GM12891 (cell line): ENCODE results near the gene ARL14EPL.

Experiments
- PAX5 ChIP-seq: IDR thresholded peaks from 2 replicates; pipeline ENCODE4 v1.6.1; 2011; ENCODE audit warnings: low read length, moderate library complexity, mild to moderate bottlenecking; ENCODE audit not compliant: insufficient read depth, severe bottlenecking
- POLR2A ChIP-seq: IDR thresholded peaks from 2 replicates; pipeline ENCODE4 v1.6.1; 2011; ENCODE audit warnings: low read depth, low read length, control low read depth
- POLR2AphosphoS5 ChIP-seq: IDR thresholded peaks from 2 replicates; pipeline ENCODE4 v1.6.1; 2011; ENCODE audit warnings: low read depth, low read length, control low read depth
- POU2F2 ChIP-seq: IDR thresholded peaks from 2 replicates; pipeline ENCODE4 v1.6.1; 2011; ENCODE audit warnings: low read depth, mild to moderate bottlenecking, control low read depth, low read length, moderate library complexity
- SPI1 ChIP-seq: IDR thresholded peaks from 2 replicates; pipeline ENCODE4 v1.6.1; 2011; ENCODE audit warnings: low read depth, low read length, control low read depth
- TAF1 ChIP-seq: IDR thresholded peaks from 2 replicates; pipeline ENCODE4 v1.6.1; 2011; ENCODE audit warnings: low read depth, low read length, control low read depth

DNA sequence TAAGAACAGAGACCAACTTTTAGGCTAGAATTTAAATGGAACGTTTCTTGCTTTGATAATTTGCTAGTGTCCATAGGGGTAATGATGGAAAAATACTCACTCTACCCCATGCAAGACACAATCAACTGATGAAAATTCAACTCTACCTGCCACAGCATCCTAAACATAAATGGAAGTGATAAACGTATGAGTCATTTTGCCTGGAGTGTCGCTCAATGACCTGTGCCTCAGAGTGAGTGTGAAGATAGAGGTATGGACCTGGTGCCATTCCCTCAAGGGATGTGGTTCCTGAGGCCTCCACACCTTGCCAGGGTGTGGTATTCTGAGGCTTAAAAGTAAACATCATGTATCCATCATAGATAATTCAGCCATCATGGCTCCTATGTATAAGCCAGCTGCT, 14.0 kb downstream of the ARL14EPL start:
- TF ChIP-seq POLR2AphosphoS5 (no peak), POLR2A (no peak), TAF1 (no peak), POU2F2 (no peak), SPI1 (no peak), PAX5 (no peak)
